Measurements from ENCODE around the gene RXRA.

RXRA gene

GRCh38 chr9:134433101-134433500 lies 106.8 kb downstream of the RXRA start:
- no peak for DNase-seq (ENCODE audit: low spot score)

- DNase-seq (ENCODE audit: low spot score), result no peak
These were observed 107.9 kb downstream of the RXRA start for GRCh38 chr9:134433909-134434882.

- peak; percentile 97 for DNase-seq (ENCODE audit: low spot score)
These were observed 108.7 kb downstream of the RXRA start for GRCh38 chr9:134434894-134435506.

GRCh38 chr9:134435550-134436378 lies 109.5 kb downstream of the RXRA start:
- DNase-seq (ENCODE audit: low spot score), result peak; percentile 85

GRCh38 chr9:134436379-134436762 lies 110.1 kb downstream of the RXRA start:
- DNase-seq (ENCODE audit: low spot score), result no peak

GRCh38 chr9:134436911-134437310 lies 110.7 kb downstream of the RXRA start:
- no peak for DNase-seq (ENCODE audit: low spot score)

- no peak for DNase-seq (ENCODE audit: low spot score)
These were observed 111.3 kb downstream of the RXRA start for GRCh38 chr9:134437403-134438194.

- peak; percentile 30 for DNase-seq (ENCODE audit: low spot score)
These were observed 112.0 kb downstream of the RXRA start for GRCh38 chr9:134438195-134438788.

GRCh38 chr9:134439368-134439784 lies 113.1 kb downstream of the RXRA start:
- DNase-seq (ENCODE audit: low spot score), result no peak

- DNase-seq (ENCODE audit: low spot score), result no peak
These were observed 114.5 kb downstream of the RXRA start for GRCh38 chr9:134440636-134441226.

GRCh38 chr9:134441227-134442084 lies 115.2 kb downstream of the RXRA start:
- DNase-seq (ENCODE audit: low spot score), result no peak

- no peak for DNase-seq (ENCODE audit: low spot score)
These were observed 115.8 kb downstream of the RXRA start for GRCh38 chr9:134442085-134442474.

- no peak for DNase-seq (ENCODE audit: low spot score)
These were observed 116.4 kb downstream of the RXRA start for GRCh38 chr9:134442486-134443173.

GRCh38 chr9:134443174-134444037 lies 117.2 kb downstream of the RXRA start:
- DNase-seq (ENCODE audit: low spot score), result peak; percentile 70

- DNase-seq (ENCODE audit: low spot score), result no peak
These were observed 117.7 kb downstream of the RXRA start for GRCh38 chr9:134444038-134444315.

GRCh38 chr9:134445000-134445399 lies 118.7 kb downstream of the RXRA start:
- DNase-seq (ENCODE audit: low spot score), result no peak

GRCh38 chr9:134449180-134449916 lies 123.1 kb downstream of the RXRA start:
- peak; percentile 93 for DNase-seq (ENCODE audit: low spot score)

Data from pons (tissue), 1 donor.